H1 (cell line): ENCODE results near the gene CCDC88C. TPM values are rescaled to one million over a fixed set of nuclear protein-coding genes. Genes with fewer than 3 reads are reported as not detected.

Experiments
- CTCF ChIA-PET: fragments of 300-600 bp; sonication (Branson Sonifier 250); formaldehyde crosslinking; loops from one replicate; lab custom pipeline; 2021; ENCODE audit not compliant: partially characterized antibody; lab: Charles Lee
- POLR2A ChIA-PET: fragments of 300-600 bp; sonication (Branson Sonifier 250); formaldehyde crosslinking; loops from one replicate; lab custom pipeline; 2021; ENCODE audit warnings: inconsistent platforms; ENCODE audit not compliant: partially characterized antibody; lab: Charles Lee
- DNase-seq, 2 experiments: peaks; one replicate each; pipeline versions ENCODE4 v3.0.0 to v3.0.0-alpha.2; 2010 to 2022; ENCODE audit warnings: low spot score in 2 of 2, low read depth in 1 of 2, mixed read lengths in 1 of 2
- FAIRE-seq: peaks from 2 replicates; lab custom pipeline; 2011; peaks lifted over from hg19 to GRCh38; lab: Jason Lieb, UNC
- H2AFZ ChIP-seq: 2 replicates; pipeline ENCODE4 v1.8.1; 2012; ENCODE audit warnings: low read length, inconsistent platforms
- H2AK5ac ChIP-seq: 2 replicates; pipeline ENCODE4 v1.6.1; 2013; ENCODE audit warnings: low read depth, low read length
- H2BK120ac ChIP-seq: replicated peaks from 2 replicates; pipeline ENCODE3; 2013; ENCODE audit warnings: low read depth, low read length, inconsistent platforms
- H2BK12ac ChIP-seq: 2 replicates; pipeline ENCODE4 v1.6.1; 2013; ENCODE audit warnings: low read depth, low read length
- H2BK15ac ChIP-seq: 2 replicates; pipeline ENCODE4 v1.6.1; 2013; ENCODE audit warnings: low read length
- H2BK20ac ChIP-seq: 2 replicates; pipeline ENCODE4 v1.6.1; 2013; ENCODE audit warnings: low read length
- H2BK5ac ChIP-seq: 2 replicates; pipeline ENCODE4 v1.6.1; 2013; ENCODE audit warnings: low read depth, low read length
- H3K14ac ChIP-seq: 2 replicates; pipeline ENCODE4 v1.6.1; 2013; ENCODE audit warnings: inconsistent platforms; ENCODE audit not compliant: insufficient read length
- H3K18ac ChIP-seq: 2 replicates; pipeline ENCODE4 v1.6.1; 2013; ENCODE audit warnings: low read length; ENCODE audit errors: extremely low read depth
- H3K23ac ChIP-seq: 2 replicates; pipeline ENCODE4 v1.6.1; 2013; ENCODE audit warnings: inconsistent platforms; ENCODE audit not compliant: insufficient read length
- H3K23me2 ChIP-seq: 2 replicates; pipeline ENCODE4 v1.6.1; 2013; ENCODE audit warnings: low read depth, low read length
- H3K27ac ChIP-seq: 2 replicates; pipeline ENCODE4 v1.6.1; 2011; ENCODE audit warnings: low read depth, low read length, inconsistent platforms
- H3K27me3 ChIP-seq, 4 experiments: replicated peaks in 1 of 4; 1 replicate in 1 of 4; 2 replicates in 3 of 4; pipeline versions ENCODE4 v1.6.1 to v1.8.1; 2011 to 2013; ENCODE audit warnings: low read length in 3 of 4, mild to moderate bottlenecking in 3 of 4, inconsistent platforms in 2 of 4, mixed read lengths in 2 of 4, moderate library complexity in 1 of 4; ENCODE audit not compliant: control insufficient read depth in 3 of 4, insufficient read depth in 3 of 4; ENCODE audit errors: extremely low read depth in 1 of 4
- H3K36me3 ChIP-seq, 4 experiments: 2 replicates each; pipeline versions ENCODE4 v1.6.1 to v1.8.1; 2011 to 2013; ENCODE audit warnings: mild to moderate bottlenecking in 4 of 4, low read length in 3 of 4, moderate library complexity in 2 of 4, control low read depth in 1 of 4, inconsistent platforms in 1 of 4; ENCODE audit not compliant: insufficient read depth in 4 of 4, control insufficient read depth in 2 of 4
- H3K4ac ChIP-seq: replicated peaks from 2 replicates; pipeline ENCODE3; 2013; ENCODE audit warnings: low read length, low read depth, mixed read lengths, inconsistent platforms; ENCODE audit not compliant: insufficient read length
- H3K4me1 ChIP-seq, 4 experiments: replicated peaks in 1 of 4; 1 replicate in 1 of 4; 2 replicates in 3 of 4; pipeline versions ENCODE4 v1.6.1 to v1.8.1; 2011 to 2013; ENCODE audit warnings: low read length in 3 of 4, inconsistent platforms in 2 of 4, mixed read lengths in 1 of 4; ENCODE audit not compliant: insufficient read depth in 4 of 4, control insufficient read depth in 3 of 4
- H3K4me2 ChIP-seq, 2 experiments: 2 replicates each; pipeline versions ENCODE4 v1.6.1 to v1.8.1; 2011 to 2013; ENCODE audit warnings: low read depth in 2 of 2, low read length in 2 of 2, control low read depth in 1 of 2, inconsistent platforms in 1 of 2, mild to moderate bottlenecking in 1 of 2; ENCODE audit not compliant: insufficient read depth in 1 of 2
- H3K4me3 ChIP-seq, 4 experiments: fragments of 200-600, 300-600 bp in 1 of 4; sonication (generic), shearing (Covaris generic), sonication (Bioruptor Twin) in 1 of 4; 2 replicates each; pipeline versions ENCODE4 v1.5.1 to v1.8.1; 2011 to 2016; ENCODE audit warnings: low read length in 4 of 4, low read depth in 3 of 4, control low read depth in 2 of 4, inconsistent platforms in 2 of 4, mild to moderate bottlenecking in 2 of 4, mixed read lengths in 1 of 4, moderate library complexity in 1 of 4; ENCODE audit not compliant: insufficient read depth in 2 of 4; ENCODE audit errors: extremely low read depth in 1 of 4
- H3K56ac ChIP-seq: replicated peaks from 2 replicates; pipeline ENCODE3; 2013; ENCODE audit warnings: low read depth, mild to moderate bottlenecking, mixed read lengths, low read length, inconsistent platforms; ENCODE audit not compliant: insufficient read length
- H3K79me1 ChIP-seq: 2 replicates; pipeline ENCODE4 v1.6.1; 2013; ENCODE audit warnings: low read depth, low read length, control low read depth
- H3K79me2 ChIP-seq, 2 experiments: 2 replicates each; pipeline versions ENCODE4 v1.6.1 to v1.8.1; 2012 to 2013; ENCODE audit warnings: low read length in 2 of 2, mild to moderate bottlenecking in 2 of 2, inconsistent platforms in 1 of 2; ENCODE audit not compliant: insufficient read depth in 2 of 2, control insufficient read depth in 1 of 2
- H3K9ac ChIP-seq, 4 experiments: replicated peaks in 1 of 4; 1 replicate in 1 of 4; 2 replicates in 3 of 4; pipeline versions ENCODE4 v1.6.1 to v1.8.1; 2011 to 2013; ENCODE audit warnings: low read depth in 3 of 4, low read length in 3 of 4, control low read depth in 2 of 4, mild to moderate bottlenecking in 2 of 4, moderate library complexity in 2 of 4, inconsistent platforms in 1 of 4; ENCODE audit errors: extremely low read depth in 1 of 4
- H3K9me3 ChIP-seq, 2 experiments: 2 replicates each; pipeline versions ENCODE4 v1.6.1 to v1.8.1; 2012 to 2013; ENCODE audit warnings: mild to moderate bottlenecking in 2 of 2, moderate library complexity in 2 of 2, control low read depth in 1 of 2, inconsistent platforms in 1 of 2, low read depth in 1 of 2, low read length in 1 of 2, mixed read lengths in 1 of 2; ENCODE audit not compliant: insufficient read depth in 2 of 2
- H4K20me1 ChIP-seq, 2 experiments: replicated peaks in 1 of 2; 2 replicates each; pipeline versions ENCODE3 to v1.8.1; 2011 to 2013; ENCODE audit warnings: inconsistent platforms in 2 of 2, low read length in 2 of 2, mild to moderate bottlenecking in 1 of 2; ENCODE audit not compliant: insufficient read depth in 2 of 2, control insufficient read depth in 1 of 2
- H4K5ac ChIP-seq: 2 replicates; pipeline ENCODE4 v1.6.1; 2013; ENCODE audit warnings: low read length, low read depth, mixed read lengths, inconsistent platforms; ENCODE audit not compliant: insufficient read length
- H4K8ac ChIP-seq: 2 replicates; pipeline ENCODE4 v1.8.0; 2013; ENCODE audit warnings: mild to moderate bottlenecking, moderate library complexity, low read length, inconsistent platforms; ENCODE audit not compliant: insufficient read depth; ENCODE audit errors: extremely low read depth
- H4K91ac ChIP-seq: replicated peaks from 2 replicates; pipeline ENCODE3; 2013; ENCODE audit warnings: low read length, mixed read lengths, inconsistent platforms; ENCODE audit not compliant: insufficient read length
- CBX8 ChIP-seq: fragments of 300-800, 300-1000 bp; sonication (generic); IDR thresholded peaks from 2 replicates; pipeline ENCODE4 v1.7.1; 2016; ENCODE audit warnings: low read depth, low read length, borderline replicate concordance
- CHD2 ChIP-seq: IDR thresholded peaks from 2 replicates; pipeline ENCODE4 v1.6.1; 2012; ENCODE audit warnings: low read length, improper control_type of control experiment
- EGR1 ChIP-seq: IDR thresholded peaks from 2 replicates; pipeline ENCODE4 v1.6.1; 2011; ENCODE audit warnings: low read depth, low read length, borderline replicate concordance
- FOSL1 ChIP-seq: IDR thresholded peaks from 2 replicates; pipeline ENCODE4 v1.6.1; 2011; ENCODE audit warnings: mild to moderate bottlenecking, low read depth, low read length, moderate library complexity; ENCODE audit not compliant: insufficient read depth
- NRF1 ChIP-seq: IDR thresholded peaks from 2 replicates; pipeline ENCODE4 v1.6.1; 2011; ENCODE audit warnings: mild to moderate bottlenecking, low read depth, low read length, improper control_type of control experiment
- RAD21 ChIP-seq, 2 experiments: IDR thresholded peaks in 1 of 2; conservative IDR thresholded peaks in 1 of 2; 2 replicates each; pipeline ENCODE4 v1.6.1; 2011; ENCODE audit warnings: low read depth in 2 of 2, low read length in 2 of 2, improper control_type of control experiment in 1 of 2, inconsistent platforms in 1 of 2, mild to moderate bottlenecking in 1 of 2, moderate library complexity in 1 of 2
- SIN3A ChIP-seq, 2 experiments: IDR thresholded peaks in 1 of 2; conservative IDR thresholded peaks in 1 of 2; 2 replicates each; pipeline ENCODE4 v1.6.1; 2011 to 2012; ENCODE audit warnings: low read length in 2 of 2, improper control_type of control experiment in 1 of 2, low read depth in 1 of 2, mild to moderate bottlenecking in 1 of 2
- WGBS, 2 experiments: shearing (Covaris generic) in 1 of 2; methylation state at CpG; one replicate each; pipeline versions ENCODE4 v1.1.6 to v1.1.7; 2013 to 2015; ENCODE audit warnings: low lambda C conversion rate in 2 of 2, mixed read lengths in 2 of 2, inconsistent platforms in 1 of 2, low coverage in 1 of 2, missing lambda C conversion rate in 1 of 2; ENCODE audit not compliant: insufficient replicate concordance in 2 of 2, insufficient coverage in 1 of 2, insufficient read length in 1 of 2; ENCODE audit errors: extremely low coverage in 1 of 2, missing lambda C conversion rate in 1 of 2; 5-methylcytosine and 5-hydroxymethylcytosine counted together
- polyA plus RNA-seq, 7 experiments: library from polyadenylated mRNA; depleted of rRNA in 3 of 7; stranded (reverse) in 5 of 7; unstranded in 2 of 7; fragments of >200 nt in 5 of 7; fragments of 200-250 nt in 2 of 7; gene quantifications; 1 replicate in 5 of 7; 2 replicates in 1 of 7; 4 replicates in 1 of 7; pipeline versions ENCODE4 v1.2.1 to v1.2.3, GENCODE V29; 2011 to 2013; ENCODE audit warnings: missing spikeins in 2 of 7, mixed read lengths in 2 of 7
- total RNA-seq: library from RNA; stranded (reverse); fragmentation: NEBNext Ultra II Directional; extraction: Animal tissue kit (Norgen Biotek cat#: 25700); gene quantifications from 2 replicates; pipeline ENCODE4 v1.2.1, GENCODE V29; 2021

Gene CCDC88C
- total and polyA plus RNA-seq, 2 of the 8 experiments (the other 6 are each of a cell fraction or from before 2014, with no cell fraction given), result 10.3 to 57.7 TPM

DNA sequence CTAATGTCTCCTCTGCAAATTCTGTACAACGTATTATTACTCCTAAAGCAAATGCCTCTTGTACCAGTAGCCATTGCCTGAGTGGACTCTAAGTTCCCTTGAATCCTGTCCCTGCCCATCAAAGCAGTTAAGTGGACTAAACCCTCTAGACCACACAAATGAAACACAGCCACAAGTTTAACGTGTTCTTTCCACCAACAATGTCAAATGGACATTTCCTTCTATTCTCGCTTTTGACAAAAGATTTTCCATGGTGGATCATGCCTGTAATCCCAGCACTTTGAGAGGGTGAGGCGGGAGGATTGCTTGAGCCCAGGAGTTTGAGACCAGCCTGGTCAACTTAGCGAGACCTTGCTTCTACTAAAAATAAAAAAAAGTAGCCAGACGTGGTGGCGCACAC lies 15.9 kb downstream of the CCDC88C start:
- FAIRE-seq, result no peak
- no peak overlapping the region for H3K27ac ChIP-seq
- TF ChIP-seq EGR1 (no peak), RAD21 (IDR thresholded peaks at IDR 0.05 in 1 of 2, conservative IDR thresholded peaks at IDR 0.05 in 1 of 2; ENCODE audit: low read depth in 2 of 2, low read length in 2 of 2) (no peak), FOSL1 (no peak), CBX8 (no peak), SIN3A (conservative IDR thresholded peaks at IDR 0.05 in 1 of 2, IDR thresholded peaks at IDR 0.05 in 1 of 2; ENCODE audit: low read depth in 1 of 2, low read length in 2 of 2) (no peak), CHD2 (no peak), NRF1 (no peak)

More for the DNA sequence above, 15.9 kb downstream of the CCDC88C start:
- Histone ChIP-seq H2BK20ac (no peak overlapping the region), H4K20me1 (peaks cover 11 to 19% of the 10 kb centered on the region in 2 experiments), H2BK120ac (no peak overlapping the region), H2AK5ac (no peak overlapping the region), H3K27me3 (no peaks in the 10 kb centered on the region), H3K9me3 (no peaks in the 10 kb centered on the region), H3K79me2 (peaks cover 33 to 92% of the 10 kb centered on the region in 2 experiments), H3K23ac (no peak overlapping the region), H2AFZ (no peak overlapping the region), H2BK5ac (no peak overlapping the region), H3K36me3 (no peaks in the 10 kb centered on the region; a peak in 1 of 8 replicates), H3K18ac (no peak overlapping the region), H3K14ac (no peak overlapping the region), H3K9ac (no peak overlapping the region), H2BK15ac (no peak overlapping the region), H3K79me1 (peaks cover 29% of the 10 kb centered on the region), H3K23me2 (peaks cover 2% of the 10 kb centered on the region; the same call in 1 of the 2 replicates), H2BK12ac (no peak overlapping the region), H4K5ac (no peak overlapping the region), H3K4me3 (no peak overlapping the region), H3K4me2 (no peak overlapping the region), H3K4me1 (peaks cover 9 to 33% (median 21%) of the 10 kb centered on the region in 4 experiments), H4K8ac (no peak overlapping the region), H3K56ac (no peak overlapping the region), H4K91ac (no peak overlapping the region), H3K4ac (no peak overlapping the region)
- CTCF ChIA-PET, result interaction anchor here (0.9 to 2.8 kb wide), 4 partner anchors 10 to 78 kb away, joined by 3 to 10 read pairs (median 4); no protein-coding TSS in a partner anchor
- POLR2A ChIA-PET, result interaction anchor here (8.0 kb wide), 1 partner anchor 14 kb away, joined by 56 read pairs; the partner anchor contains the start of gene CCDC88C
- DNase-seq, result no peak
- WGBS, 2 experiments, result 96% methylated on average over 7 of the region's 7 CpGs; no CpG with 5 or more reads in 1 of the 2 experiments
